Activated T-helper 9 cell treated with anti-CD3 and anti-CD28 coated beads, Interleukin-2, amount 50 U/mL, for 16 hours (primary cell): Measurements from ENCODE around the gene PLA2G4B.

ENCODE experiments used
- DNase-seq: peaks from one replicate; pipeline ENCODE4 v3.0.0-alpha.2; 2020; ENCODE audit warnings: low read depth

PLA2G4B gene

GRCh38 chr15:41827880-41828806 is 10.5 kb upstream of the PLA2G4B start, which contains the start of gene JMJD7:
Gene JMJD7 (plus strand): TSS chr15:41828092. CDS start chr15:41828125, 33 bp downstream.
- DNase-seq, result peak; percentile 92

DNA sequence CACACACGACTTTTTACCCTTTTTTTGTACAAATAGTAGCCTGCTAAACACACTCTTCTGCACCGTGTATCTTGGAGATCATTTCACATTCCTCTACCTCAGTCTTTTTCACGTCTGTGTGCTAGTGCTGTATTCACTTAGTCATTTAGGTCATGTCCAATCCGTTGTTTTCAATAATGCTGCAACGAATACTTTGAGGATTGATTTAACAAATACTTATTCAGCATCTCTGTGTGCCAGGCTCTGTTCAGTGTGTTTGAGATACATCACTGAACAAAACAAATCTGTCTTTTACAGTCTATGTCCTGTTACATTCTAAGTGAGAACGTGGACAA is 9.9 kb upstream of the PLA2G4B start:
- no peak for DNase-seq

DNA sequence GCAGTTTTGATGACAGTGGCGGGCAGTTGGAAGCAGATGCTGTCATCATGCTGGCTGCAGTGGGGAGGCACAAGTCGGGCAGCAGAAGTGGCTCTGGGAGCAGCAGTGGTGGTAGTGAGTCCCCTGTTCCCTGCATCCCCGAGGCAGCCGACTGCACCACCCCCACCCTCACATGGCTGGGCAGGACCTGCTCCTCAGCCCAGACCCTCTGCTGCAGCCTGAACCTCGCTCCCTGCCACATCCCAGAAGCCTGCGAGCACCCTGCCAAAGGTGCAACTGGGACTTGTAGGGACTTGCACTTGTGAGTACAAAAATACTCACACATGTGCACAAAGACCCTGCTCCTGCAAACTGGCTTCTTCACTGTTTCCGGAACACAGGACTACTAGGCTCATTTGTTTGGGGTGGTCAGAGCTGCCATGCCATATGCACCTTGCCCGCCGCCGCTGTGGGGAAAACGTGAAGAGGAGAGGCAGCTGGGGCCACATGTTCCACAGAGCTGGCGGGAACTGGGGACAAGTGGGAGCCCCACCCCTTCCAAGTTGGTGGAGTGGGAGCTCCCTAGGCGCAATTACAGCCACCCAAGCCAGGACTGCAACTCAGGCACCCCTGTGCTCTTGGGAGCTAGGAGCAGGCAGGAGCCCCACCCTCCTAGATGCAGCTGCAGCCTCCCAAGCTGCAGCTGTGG is 8.5 kb upstream of the PLA2G4B start:
- no peak for DNase-seq

DNA sequence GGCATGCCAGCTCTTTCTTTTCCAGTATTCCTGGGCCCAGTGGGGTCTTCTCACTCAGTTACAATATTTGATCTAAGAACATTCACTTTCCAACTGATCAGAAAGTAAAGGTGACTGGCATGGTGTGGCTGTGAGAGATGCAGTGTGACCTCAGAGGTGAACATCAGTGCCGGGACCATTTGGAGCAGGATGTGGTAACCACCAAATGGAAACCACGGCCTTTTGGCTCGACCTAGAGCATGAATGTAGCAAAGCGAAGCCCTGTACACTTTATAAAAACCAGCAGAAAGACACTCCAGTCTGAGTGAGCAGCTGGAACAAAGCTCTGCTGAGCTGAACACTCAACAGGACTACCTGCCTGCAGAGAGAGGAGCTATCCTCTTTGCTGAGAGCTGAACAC is 7.4 kb upstream of the PLA2G4B start:
- DNase-seq, result peak; percentile 9

DNA sequence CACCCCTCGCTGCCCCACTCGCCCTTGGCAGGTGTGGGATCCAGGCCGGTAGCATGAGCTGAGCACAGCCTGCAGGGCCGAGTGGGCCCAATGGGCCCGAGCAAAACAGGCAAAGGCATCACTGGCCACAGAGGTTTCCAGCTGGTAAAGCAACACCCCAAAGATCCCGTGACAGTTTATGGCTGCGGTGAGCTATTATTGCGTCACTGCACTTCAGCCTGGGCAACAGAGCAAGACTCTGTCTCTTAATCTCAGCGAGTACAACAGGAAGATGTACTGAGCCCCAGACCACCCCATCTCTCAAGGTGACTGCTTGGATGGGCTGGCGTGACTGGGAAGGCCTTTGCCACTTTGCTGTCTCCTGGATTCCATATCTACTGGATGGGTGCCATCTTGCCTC is 6.4 kb upstream of the PLA2G4B start:
- no peak for DNase-seq

DNA sequence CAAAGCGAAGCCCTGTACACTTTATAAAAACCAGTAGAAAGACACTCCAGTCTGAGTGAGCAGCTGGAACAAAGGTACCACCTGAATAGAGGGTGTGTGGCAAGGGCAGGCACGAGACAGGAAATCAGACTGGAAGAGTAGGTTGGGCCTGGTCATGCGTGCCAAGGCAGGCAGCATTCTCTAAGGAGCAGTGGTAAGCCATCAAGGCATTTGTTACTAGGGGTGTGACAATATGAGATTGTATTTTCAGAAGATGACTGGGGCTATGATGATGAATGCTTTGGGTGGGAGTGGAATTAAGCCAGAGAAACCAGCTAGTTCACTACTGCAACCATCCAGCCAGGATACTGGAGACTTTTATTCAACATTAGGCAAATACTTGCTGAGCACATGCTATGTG is 5.8 kb upstream of the PLA2G4B start:
- DNase-seq, result no peak

GRCh38 chr15:41834096-41834495 is 4.6 kb upstream of the PLA2G4B start:
- no peak for DNase-seq

GRCh38 chr15:41836073-41836472 is 2.6 kb upstream of the PLA2G4B start:
- no peak for DNase-seq

GRCh38 chr15:41836713-41837454 is 1.8 kb upstream of the PLA2G4B start:
- DNase-seq, result no peak

GRCh38 chr15:41839781-41840491 is 1.3 kb downstream of the PLA2G4B start:
- no peak for DNase-seq

DNA sequence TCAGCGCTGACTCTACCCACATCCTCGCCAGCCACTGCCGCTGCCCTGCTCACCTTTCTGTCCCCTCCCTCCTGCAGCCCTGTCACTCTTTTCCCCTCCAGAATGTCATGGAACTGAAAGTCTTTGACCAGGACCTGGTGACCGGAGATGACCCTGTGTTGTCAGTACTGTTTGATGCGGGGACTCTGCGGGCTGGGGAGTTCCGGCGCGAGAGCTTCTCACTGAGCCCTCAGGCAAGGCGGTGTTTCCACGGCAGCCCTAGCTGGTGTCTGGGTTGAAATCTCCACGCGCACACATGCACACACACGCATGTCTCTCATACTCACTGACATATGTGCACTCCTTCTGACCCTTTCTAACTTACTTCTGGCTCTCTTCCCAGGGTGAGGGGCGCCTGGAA is 2.0 kb downstream of the PLA2G4B start:
- DNase-seq, result no peak

DNA sequence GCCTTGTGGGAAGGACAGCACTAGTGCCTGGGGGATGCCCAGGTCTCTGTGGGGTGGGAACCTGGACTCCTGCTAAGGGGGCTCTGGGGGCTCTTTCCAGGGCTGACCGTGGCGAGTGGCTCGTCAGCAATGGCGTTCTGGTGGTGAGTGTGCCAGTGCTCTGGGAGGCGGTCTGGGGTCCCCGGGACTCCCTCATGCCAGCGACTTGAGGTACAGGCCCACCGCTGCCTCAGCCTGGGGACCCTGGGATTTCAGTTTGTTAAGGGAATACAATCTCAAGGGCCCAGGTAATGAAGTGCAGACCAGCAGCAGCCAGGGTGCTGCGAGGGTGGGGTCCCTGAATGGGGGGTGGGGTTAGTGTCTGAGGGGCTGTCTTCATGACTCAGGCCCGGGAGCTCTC is 2.5 kb downstream of the PLA2G4B start:
- DNase-seq, result no peak

DNA sequence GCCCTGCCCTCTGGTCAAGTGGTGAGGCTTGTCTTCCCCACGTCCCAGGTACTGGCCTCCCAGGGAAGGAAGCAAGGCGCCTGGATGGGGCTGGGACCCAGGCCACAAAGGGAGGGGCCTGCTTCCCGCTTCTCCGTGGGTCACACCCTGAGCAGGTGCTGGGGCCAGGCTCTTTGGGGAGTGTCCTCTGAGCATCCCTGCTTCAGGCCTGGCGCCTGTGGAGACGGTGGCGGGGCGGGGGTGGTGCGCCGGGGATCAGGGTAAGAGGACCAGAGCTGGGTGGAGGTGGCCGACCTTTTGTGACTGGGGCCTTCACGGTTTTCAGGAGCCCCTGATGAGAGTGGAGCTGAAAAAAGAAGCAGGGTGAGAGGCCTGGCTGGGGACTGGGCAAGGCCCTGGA is 3.6 kb downstream of the PLA2G4B start:
- no peak for DNase-seq

DNA sequence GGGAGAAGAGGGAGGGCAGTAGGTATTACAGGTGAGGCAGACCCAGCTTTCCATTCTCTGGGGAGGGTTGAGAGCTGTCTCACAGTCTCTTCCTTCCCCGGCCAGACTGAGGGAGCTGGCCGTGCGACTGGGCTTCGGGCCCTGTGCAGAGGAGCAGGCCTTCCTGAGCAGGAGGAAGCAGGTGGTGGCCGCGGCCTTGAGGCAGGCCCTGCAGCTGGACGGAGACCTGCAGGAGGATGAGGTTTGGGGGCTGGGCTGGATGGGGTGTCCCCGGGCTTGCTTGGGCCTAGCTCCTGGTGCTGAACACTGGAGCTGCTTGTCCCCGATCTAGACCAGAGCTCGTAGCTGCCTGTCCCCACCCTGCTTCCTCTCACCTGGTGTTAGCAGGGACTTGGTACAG is 4.9 kb downstream of the PLA2G4B start:
- no peak for DNase-seq

GRCh38 chr15:41844814-41845213 is 6.2 kb downstream of the PLA2G4B start:
- DNase-seq, result no peak

GRCh38 chr15:41847206-41847605 is 8.6 kb downstream of the PLA2G4B start:
- DNase-seq, result no peak

DNA sequence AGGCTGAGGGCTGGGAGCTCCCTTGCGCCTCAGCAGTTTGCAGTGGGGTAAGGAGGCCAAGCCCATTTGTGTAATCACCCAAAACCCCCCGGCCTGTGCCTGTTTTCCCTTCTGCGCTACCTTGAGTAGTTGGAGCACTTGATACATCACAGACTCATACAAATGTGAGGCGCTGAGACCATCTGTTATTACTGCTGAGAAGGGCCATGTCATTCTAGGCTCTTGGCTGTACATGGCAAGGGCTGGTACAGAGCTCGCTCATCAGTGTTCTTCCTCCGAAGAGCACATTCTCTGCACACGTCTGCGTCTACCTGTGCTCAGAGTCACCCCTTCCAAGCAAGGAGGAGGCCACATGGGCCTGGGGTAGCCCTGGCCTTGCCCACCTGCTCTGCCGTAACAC is 9.3 kb downstream of the PLA2G4B start:
- DNase-seq, result no peak

DNA sequence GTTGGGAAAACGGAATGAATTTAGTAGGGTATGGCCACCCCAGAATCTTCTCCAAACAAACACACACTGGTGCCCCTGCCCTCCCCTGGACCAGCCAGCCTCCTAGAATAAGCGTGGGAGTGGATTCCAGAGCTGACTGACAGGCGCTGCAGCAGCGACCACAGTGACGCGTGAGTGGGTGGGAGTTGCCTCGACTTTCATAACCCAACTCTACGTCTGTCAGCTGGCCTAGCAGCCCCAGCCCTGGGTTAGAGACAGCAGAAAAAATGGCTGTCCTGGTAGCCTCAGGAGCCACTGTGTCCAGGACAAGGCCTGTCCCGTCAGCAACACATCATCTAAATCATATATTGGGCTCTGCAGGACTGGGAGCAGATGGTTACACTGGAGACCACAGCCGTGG is 10.0 kb downstream of the PLA2G4B start:
- DNase-seq, result peak; percentile 11

DNA sequence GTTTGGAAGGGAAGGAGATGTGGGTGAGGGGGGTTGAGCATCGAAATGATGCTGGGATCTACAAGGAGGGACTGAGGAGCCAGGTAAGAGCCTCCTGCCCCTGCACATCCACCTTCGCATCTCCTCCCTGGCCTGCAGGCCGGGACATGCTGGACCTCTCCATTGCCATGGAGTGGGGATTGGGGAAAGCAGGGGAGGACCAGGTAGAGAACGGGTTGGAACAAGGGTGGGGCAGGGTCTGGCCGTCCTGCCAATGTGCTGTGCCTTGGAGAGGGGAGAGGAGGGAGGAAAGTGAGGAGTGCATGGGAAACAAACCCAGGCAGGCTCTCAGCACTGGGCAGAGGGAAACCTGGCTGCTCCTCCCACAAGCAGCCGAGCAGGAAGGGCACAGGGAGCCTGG is 10.6 kb downstream of the PLA2G4B start:
- DNase-seq, result no peak

GRCh38 chr15:41849861-41850260 is 11.2 kb downstream of the PLA2G4B start:
- DNase-seq, result no peak

DNA sequence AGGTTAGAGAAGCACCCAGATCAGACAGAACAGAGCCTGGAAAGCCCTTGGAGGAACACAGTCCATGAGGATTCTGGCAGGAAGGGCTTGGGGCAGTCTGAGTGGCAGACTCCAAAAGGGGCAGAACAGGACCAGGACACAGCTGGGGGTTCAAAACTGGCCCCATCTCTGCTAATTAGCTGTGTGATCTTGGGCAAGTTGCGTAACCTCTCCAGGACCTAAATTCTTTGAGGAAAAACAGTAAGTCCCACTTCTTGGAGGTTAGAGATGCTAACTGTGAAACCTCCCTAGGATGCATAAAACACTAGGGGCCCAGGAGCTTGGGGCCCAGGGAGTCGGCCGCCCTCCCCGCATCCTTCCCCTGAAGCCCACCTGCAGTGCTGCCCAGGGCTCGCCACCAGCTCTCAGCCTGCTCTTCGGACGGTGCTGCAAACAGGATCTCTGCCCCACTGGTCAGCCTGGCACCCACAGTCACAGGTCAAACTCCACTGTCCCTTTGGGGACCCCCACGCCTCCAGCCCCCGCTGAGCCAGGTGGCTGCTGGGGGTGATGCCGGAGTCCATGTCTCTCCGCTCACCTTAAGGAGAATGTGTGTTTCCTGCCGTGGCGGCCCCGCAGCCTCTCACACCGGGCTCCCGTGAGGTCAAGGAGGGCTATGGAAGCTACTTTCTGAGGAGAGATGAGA is 12.0 kb downstream of the PLA2G4B start:
- DNase-seq, result no peak

DNA sequence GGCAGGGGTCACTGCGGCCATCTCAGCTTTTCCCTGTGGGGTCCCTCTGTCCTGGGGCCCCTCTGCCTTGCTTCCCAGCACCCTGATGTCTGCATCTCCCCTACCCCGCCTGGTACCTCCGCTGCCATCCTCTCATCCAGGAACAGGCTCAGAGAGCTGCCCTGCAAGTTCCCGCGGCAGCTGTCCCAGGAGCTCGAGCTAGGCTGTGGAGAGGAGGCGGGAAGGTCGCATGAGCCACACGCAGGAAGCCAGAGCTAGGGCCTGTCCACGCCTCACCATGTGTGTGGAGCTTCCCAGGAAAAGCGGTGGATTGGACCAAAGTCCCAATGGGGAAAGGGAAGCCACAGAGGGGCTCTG is 12.5 kb downstream of the PLA2G4B start:
- no peak for DNase-seq
